ENCODE data around the gene SORCS3. TPM values are rescaled to one million over a fixed set of nuclear protein-coding genes. Genes with fewer than 3 reads are reported as not detected.

SORCS3 gene
- total RNA-seq, 1 donor from 2014 or later: 1.00 TPM

DNA sequence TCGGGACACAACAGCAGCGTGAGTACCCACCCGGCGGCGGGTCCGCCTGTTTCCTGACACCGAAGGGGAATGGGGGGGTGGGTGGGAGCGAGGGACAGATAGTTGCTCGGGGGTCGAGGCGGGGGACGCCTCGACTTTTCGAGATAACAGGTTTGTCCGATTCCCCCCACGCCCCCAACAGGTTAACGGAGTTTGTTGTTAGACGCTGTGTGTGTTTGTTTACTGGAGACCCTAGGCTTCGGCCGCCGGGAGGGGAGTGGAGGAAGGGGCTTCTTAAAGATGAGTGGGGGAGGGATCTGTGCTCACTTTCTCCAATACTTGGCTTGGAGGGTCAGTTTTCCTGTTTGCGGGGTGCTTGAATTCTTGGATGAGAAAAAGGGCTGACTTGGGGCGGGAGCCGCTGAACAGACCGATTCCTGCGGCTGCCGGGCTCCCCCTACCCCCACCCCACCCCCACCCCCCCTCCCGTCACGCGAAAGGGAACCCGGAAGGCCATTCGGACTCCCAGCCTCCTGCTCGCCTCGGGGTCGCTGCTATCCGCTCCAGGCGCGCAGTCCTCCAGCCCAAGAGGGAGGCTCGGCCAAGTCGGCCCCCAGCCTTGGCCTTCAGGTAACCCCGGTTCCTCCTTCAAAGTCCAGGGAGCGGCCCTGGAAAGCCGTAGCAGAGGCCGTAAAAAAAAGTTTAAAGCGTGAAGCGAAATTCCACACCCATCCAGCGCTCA lies 1.0 kb downstream of the SORCS3 start:
- DNase-seq (ENCODE audit: low read depth): no peak

GRCh38 chr10:104642658-104643302 lies 1.7 kb downstream of the SORCS3 start:
- Histone ChIP-seq H3K9ac (ENCODE audit: low read length) (no peak overlapping the region), H3K4me2 (ENCODE audit: low read length) (peak overlapping the region; percentile 76), H4K20me1 (ENCODE audit: insufficient read depth, low read length) (no peaks in the 10 kb centered on the region), H3K27me3 (ENCODE audit: insufficient read depth, low read length) (peaks cover 41% of the 10 kb centered on the region), H3K4me1 (ENCODE audit: insufficient read depth, low read length) (peaks cover 4% of the 10 kb centered on the region), H3K9me3 (ENCODE audit: insufficient read depth, low read depth, low read length) (no peaks in the 10 kb centered on the region), H2AFZ (ENCODE audit: low read depth, low read length) (peak overlapping the region; percentile 41), H3K27ac (ENCODE audit: low read depth, low read length) (no peak overlapping the region), H3K79me2 (ENCODE audit: insufficient read depth, low read length) (no peaks in the 10 kb centered on the region), H3K4me3 (ENCODE audit: insufficient read depth, low read depth, low read length) (peak overlapping the region; percentile 48), H3K36me3 (ENCODE audit: insufficient read depth, low read length) (no peaks in the 10 kb centered on the region)
- Mint-ChIP-seq H3K9me3 (ENCODE audit: unreplicated experiment) (peaks cover 4% of the 10 kb centered on the region), H3K27me3 (ENCODE audit: low read depth, unreplicated experiment) (peaks cover 75% of the 10 kb centered on the region), H3K4me1 (ENCODE audit: low read depth, unreplicated experiment) (peaks cover 6% of the 10 kb centered on the region), H3K4me3 (ENCODE audit: unreplicated experiment) (peak overlapping the region; percentile 83), H3K27ac (ENCODE audit: unreplicated experiment) (no peak overlapping the region), H3K36me3 (ENCODE audit: low read depth, unreplicated experiment) (no peaks in the 10 kb centered on the region)
- TF ChIP-seq, protein P1, sequence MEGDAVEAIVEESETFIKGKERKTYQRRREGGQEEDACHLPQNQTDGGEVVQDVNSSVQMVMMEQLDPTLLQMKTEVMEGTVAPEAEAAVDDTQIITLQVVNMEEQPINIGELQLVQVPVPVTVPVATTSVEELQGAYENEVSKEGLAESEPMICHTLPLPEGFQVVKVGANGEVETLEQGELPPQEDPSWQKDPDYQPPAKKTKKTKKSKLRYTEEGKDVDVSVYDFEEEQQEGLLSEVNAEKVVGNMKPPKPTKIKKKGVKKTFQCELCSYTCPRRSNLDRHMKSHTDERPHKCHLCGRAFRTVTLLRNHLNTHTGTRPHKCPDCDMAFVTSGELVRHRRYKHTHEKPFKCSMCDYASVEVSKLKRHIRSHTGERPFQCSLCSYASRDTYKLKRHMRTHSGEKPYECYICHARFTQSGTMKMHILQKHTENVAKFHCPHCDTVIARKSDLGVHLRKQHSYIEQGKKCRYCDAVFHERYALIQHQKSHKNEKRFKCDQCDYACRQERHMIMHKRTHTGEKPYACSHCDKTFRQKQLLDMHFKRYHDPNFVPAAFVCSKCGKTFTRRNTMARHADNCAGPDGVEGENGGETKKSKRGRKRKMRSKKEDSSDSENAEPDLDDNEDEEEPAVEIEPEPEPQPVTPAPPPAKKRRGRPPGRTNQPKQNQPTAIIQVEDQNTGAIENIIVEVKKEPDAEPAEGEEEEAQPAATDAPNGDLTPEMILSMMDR (IDR thresholded peaks at IDR 0.05; ENCODE audit: insufficient read depth, low read depth, low read length): peak; percentile 20
- TF ChIP-seq EZH2 (IDR thresholded peaks at IDR 0.05; ENCODE audit: insufficient read depth, low read length): no peak
- FAIRE-seq (no peak), DNase-seq (ENCODE audit: low read depth) (peak; percentile 2)

More for the DNA sequence above, 1.0 kb downstream of the SORCS3 start:
- peaks cover 4% of the 10 kb centered on the region for H3K4me1 ChIP-seq (ENCODE audit: insufficient read depth, low read length)
- no peaks in the 10 kb centered on the region for H3K79me2 ChIP-seq (ENCODE audit: insufficient read depth, low read length)
- H3K4me1 Mint-ChIP-seq (ENCODE audit: low read depth, unreplicated experiment): peaks cover 6% of the 10 kb centered on the region
- H3K27ac ChIP-seq (ENCODE audit: low read depth, low read length): no peak overlapping the region
- no peak for FAIRE-seq
- peak overlapping the region; percentile 83 for H3K4me3 Mint-ChIP-seq (ENCODE audit: unreplicated experiment)
- TF ChIP-seq, protein P1 (IDR thresholded peaks at IDR 0.05; ENCODE audit: insufficient read depth, low read depth, low read length): no peak
- TF ChIP-seq EZH2 (IDR thresholded peaks at IDR 0.05; ENCODE audit: insufficient read depth, low read length): no peak
- H3K9me3 Mint-ChIP-seq (ENCODE audit: unreplicated experiment): peaks cover 5% of the 10 kb centered on the region
- H3K27me3 Mint-ChIP-seq (ENCODE audit: low read depth, unreplicated experiment): peaks cover 75% of the 10 kb centered on the region
- H2AFZ ChIP-seq (ENCODE audit: low read depth, low read length): peak overlapping the region; percentile 41
- no peaks in the 10 kb centered on the region for H3K36me3 ChIP-seq (ENCODE audit: insufficient read depth, low read length)
- no peak overlapping the region for H3K27ac Mint-ChIP-seq (ENCODE audit: unreplicated experiment)
- H3K27me3 ChIP-seq (ENCODE audit: insufficient read depth, low read length): peaks cover 42% of the 10 kb centered on the region
- peak overlapping the region; percentile 48 for H3K4me3 ChIP-seq (ENCODE audit: insufficient read depth, low read depth, low read length)
- H3K36me3 Mint-ChIP-seq (ENCODE audit: low read depth, unreplicated experiment): no peaks in the 10 kb centered on the region
- H3K9me3 ChIP-seq (ENCODE audit: insufficient read depth, low read depth, low read length): no peaks in the 10 kb centered on the region
- no peak overlapping the region for H3K9ac ChIP-seq (ENCODE audit: low read length)
- no peaks in the 10 kb centered on the region for H4K20me1 ChIP-seq (ENCODE audit: insufficient read depth, low read length)
- H3K4me2 ChIP-seq (ENCODE audit: low read length): peak overlapping the region; percentile 80

DNA sequence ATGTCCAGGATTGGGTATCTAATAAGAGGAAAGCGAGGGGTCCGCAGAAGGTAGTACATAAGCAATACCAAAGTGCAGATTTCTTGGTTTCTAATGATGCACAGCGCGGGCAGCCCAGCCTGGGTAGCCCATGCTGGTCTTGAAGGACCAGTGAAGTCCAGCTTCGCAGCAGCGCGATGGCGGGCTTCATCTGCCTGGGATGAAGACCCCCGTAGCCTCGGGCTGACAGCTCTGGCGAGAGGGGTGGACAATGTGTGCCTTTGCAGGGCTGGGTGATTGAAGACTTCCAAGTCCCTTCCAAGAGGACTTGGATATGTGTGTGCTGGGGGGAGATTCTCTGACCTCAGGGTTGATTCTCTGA lies 2.2 kb downstream of the SORCS3 start:
- no peak overlapping the region for H3K27ac ChIP-seq (ENCODE audit: low read depth, low read length)
- H4K20me1 ChIP-seq (ENCODE audit: insufficient read depth, low read length): no peaks in the 10 kb centered on the region
- H3K4me1 ChIP-seq (ENCODE audit: insufficient read depth, low read length): peaks cover 4% of the 10 kb centered on the region
- Mint-ChIP-seq H3K36me3 (ENCODE audit: low read depth, unreplicated experiment) (no peaks in the 10 kb centered on the region), H3K9me3 (ENCODE audit: unreplicated experiment) (no peaks in the 10 kb centered on the region), H3K27ac (ENCODE audit: unreplicated experiment) (no peak overlapping the region), H3K4me1 (ENCODE audit: low read depth, unreplicated experiment) (peaks cover 6% of the 10 kb centered on the region), H3K4me3 (ENCODE audit: unreplicated experiment) (peak overlapping the region; percentile 71), H3K27me3 (ENCODE audit: low read depth, unreplicated experiment) (peaks cover 75% of the 10 kb centered on the region)
- no peak overlapping the region for H2AFZ ChIP-seq (ENCODE audit: low read depth, low read length)
- H3K27me3 ChIP-seq (ENCODE audit: insufficient read depth, low read length): peaks cover 37% of the 10 kb centered on the region
- DNase-seq (ENCODE audit: low read depth): no peak
- H3K9ac ChIP-seq (ENCODE audit: low read length): no peak overlapping the region
- TF ChIP-seq EZH2 (IDR thresholded peaks at IDR 0.05; ENCODE audit: insufficient read depth, low read length): no peak
- TF ChIP-seq, protein P1 (IDR thresholded peaks at IDR 0.05; ENCODE audit: insufficient read depth, low read depth, low read length): no peak
- H3K36me3 ChIP-seq (ENCODE audit: insufficient read depth, low read length): no peaks in the 10 kb centered on the region
- H3K4me2 ChIP-seq (ENCODE audit: low read length): no peak overlapping the region
- no peak for FAIRE-seq
- no peaks in the 10 kb centered on the region for H3K9me3 ChIP-seq (ENCODE audit: insufficient read depth, low read depth, low read length)
- no peaks in the 10 kb centered on the region for H3K79me2 ChIP-seq (ENCODE audit: insufficient read depth, low read length)
- H3K4me3 ChIP-seq (ENCODE audit: insufficient read depth, low read depth, low read length): no peak overlapping the region
